ENCODE results near the gene AXIN1. TPM values are rescaled to one million over a fixed set of nuclear protein-coding genes. Genes with fewer than 3 reads are reported as not detected.

Gene AXIN1
- total RNA-seq, 1 experiment from 2014 or later: 32.7 TPM

DNA sequence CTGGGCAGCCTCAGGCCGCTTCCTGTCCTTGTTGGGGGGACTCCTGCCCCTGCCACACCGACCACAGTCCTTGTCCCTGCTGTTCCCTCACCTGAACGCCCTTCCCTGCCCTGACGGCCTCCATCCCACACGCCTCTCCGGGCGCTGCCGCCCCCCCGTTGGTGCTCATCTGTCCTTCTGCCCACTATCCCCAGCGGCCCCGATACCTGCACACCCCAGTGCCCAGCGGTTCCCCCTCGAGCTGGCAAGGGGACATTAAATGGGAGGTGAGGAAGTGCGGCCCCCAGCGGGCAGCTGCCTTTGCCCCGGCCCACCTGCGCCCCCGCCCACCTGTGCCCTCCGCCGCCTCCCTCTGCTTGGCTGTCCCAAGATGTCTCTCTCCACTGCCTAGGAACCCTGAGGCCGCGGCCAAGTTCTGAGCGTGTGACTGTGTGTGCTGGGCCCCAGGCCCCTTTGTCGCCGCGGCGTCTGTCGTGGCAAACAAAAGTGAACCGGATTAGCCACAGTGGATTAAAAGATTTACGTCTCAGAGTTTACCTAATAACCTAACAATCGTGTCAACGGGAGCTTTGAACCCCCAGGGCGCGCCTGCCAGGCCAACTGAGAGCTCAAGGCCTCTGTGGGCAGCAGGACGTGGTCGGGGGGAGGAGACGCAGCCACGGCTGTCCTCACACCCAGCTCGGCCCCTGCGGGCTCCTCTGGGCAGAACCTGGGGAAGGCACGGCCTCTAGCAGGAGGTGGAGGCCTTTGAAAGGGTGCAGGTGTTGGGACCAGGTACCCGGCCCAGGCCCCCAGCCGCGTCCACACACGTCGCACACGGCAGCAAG lies 7.6 kb upstream of the AXIN1 start:
- ChIA-PET CTCF (no interaction called here), POLR2A (ENCODE audit: low non-redundant PET) (no interaction called here)
- TF ChIP-seq, protein P1, sequence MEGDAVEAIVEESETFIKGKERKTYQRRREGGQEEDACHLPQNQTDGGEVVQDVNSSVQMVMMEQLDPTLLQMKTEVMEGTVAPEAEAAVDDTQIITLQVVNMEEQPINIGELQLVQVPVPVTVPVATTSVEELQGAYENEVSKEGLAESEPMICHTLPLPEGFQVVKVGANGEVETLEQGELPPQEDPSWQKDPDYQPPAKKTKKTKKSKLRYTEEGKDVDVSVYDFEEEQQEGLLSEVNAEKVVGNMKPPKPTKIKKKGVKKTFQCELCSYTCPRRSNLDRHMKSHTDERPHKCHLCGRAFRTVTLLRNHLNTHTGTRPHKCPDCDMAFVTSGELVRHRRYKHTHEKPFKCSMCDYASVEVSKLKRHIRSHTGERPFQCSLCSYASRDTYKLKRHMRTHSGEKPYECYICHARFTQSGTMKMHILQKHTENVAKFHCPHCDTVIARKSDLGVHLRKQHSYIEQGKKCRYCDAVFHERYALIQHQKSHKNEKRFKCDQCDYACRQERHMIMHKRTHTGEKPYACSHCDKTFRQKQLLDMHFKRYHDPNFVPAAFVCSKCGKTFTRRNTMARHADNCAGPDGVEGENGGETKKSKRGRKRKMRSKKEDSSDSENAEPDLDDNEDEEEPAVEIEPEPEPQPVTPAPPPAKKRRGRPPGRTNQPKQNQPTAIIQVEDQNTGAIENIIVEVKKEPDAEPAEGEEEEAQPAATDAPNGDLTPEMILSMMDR (conservative IDR thresholded peaks at IDR 0.05; ENCODE audit: low read depth, low read length): no peak
- TF ChIP-seq EZH2 (IDR thresholded peaks at IDR 0.05; ENCODE audit: borderline replicate concordance, low read depth, low read length, poor library complexity, severe bottlenecking): no peak
- Histone ChIP-seq H3K4me3 (ENCODE audit: low read depth, low read length, poor library complexity, severe bottlenecking) (no peak overlapping the region), H3K9me3 (ENCODE audit: low read depth, low read length, poor library complexity, severe bottlenecking) (no peaks in the 10 kb centered on the region), H3K36me3 (ENCODE audit: insufficient read depth, low read length, poor library complexity, severe bottlenecking) (no peaks in the 10 kb centered on the region), H3K4me1 (ENCODE audit: insufficient read depth, low read length, poor library complexity, severe bottlenecking) (no peaks in the 10 kb centered on the region), H3K27ac (ENCODE audit: low read depth, low read length, poor library complexity, severe bottlenecking) (no peak overlapping the region), H3K27me3 (replicated peaks; ENCODE audit: insufficient read depth, low read depth, low read length, poor library complexity) (no peaks in the 10 kb centered on the region)
- intact Hi-C loops (cut with micrococcal nuclease; ENCODE audit: unreplicated experiment): loop anchor here (5.0 kb wide), 1 partner anchor 253 kb away; no protein-coding TSS in a partner anchor
- no TSS peak for BruUV-seq (replicated peaks)
- DNase-seq (ENCODE audit: low spot score): no peak

GRCh38 chr16:359067-359763 lies 6.7 kb upstream of the AXIN1 start:
- ChIA-PET CTCF (no interaction called here), POLR2A (ENCODE audit: low non-redundant PET) (no interaction called here)
- H3K9me3 ChIP-seq (ENCODE audit: low read depth, low read length, poor library complexity, severe bottlenecking): no peaks in the 10 kb centered on the region
- BruUV-seq (replicated peaks): no TSS peak
- H3K4me3 ChIP-seq (ENCODE audit: low read depth, low read length, poor library complexity, severe bottlenecking): no peak overlapping the region
- H3K4me1 ChIP-seq (ENCODE audit: insufficient read depth, low read length, poor library complexity, severe bottlenecking): no peaks in the 10 kb centered on the region
- TF ChIP-seq, protein P1 (conservative IDR thresholded peaks at IDR 0.05; ENCODE audit: low read depth, low read length): no peak
- TF ChIP-seq EZH2 (IDR thresholded peaks at IDR 0.05; ENCODE audit: borderline replicate concordance, low read depth, low read length, poor library complexity, severe bottlenecking): no peak
- intact Hi-C loops (cut with micrococcal nuclease; ENCODE audit: unreplicated experiment): no loop called here
- H3K27me3 ChIP-seq (replicated peaks; ENCODE audit: insufficient read depth, low read depth, low read length, poor library complexity): no peaks in the 10 kb centered on the region
- no peak for DNase-seq (ENCODE audit: low spot score)
- no peak overlapping the region for H3K27ac ChIP-seq (ENCODE audit: low read depth, low read length, poor library complexity, severe bottlenecking)
- H3K36me3 ChIP-seq (ENCODE audit: insufficient read depth, low read length, poor library complexity, severe bottlenecking): no peaks in the 10 kb centered on the region

DNA sequence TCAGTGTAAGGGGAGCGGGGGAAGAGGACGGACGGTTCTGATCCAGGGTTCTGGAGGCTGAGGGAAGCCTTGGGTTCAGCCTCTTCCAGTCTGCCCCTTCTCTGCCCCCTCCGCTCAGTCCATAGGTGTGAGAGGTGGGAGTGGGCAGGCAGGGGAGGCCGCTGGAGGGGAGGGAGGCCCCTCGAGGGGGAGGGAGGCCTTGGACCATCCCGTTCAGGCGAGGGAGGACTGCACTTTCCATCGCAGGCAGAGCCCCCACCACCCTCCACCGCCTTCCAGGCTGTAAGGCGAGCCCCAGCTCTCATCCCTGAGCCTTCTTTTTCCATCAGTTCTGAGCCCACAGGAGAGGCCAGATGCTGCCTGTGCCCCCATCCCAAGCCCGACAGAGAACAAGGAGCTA lies 4.2 kb upstream of the AXIN1 start:
- POLR2A ChIA-PET (ENCODE audit: low non-redundant PET): no interaction called here

More for the DNA sequence above, 4.2 kb upstream of the AXIN1 start:
- intact Hi-C loops (cut with micrococcal nuclease; ENCODE audit: unreplicated experiment): no loop called here
- CTCF ChIA-PET: no interaction called here
- Histone ChIP-seq H3K36me3 (ENCODE audit: insufficient read depth, low read length, poor library complexity, severe bottlenecking) (no peaks in the 10 kb centered on the region), H3K27ac (ENCODE audit: low read depth, low read length, poor library complexity, severe bottlenecking) (no peak overlapping the region), H3K4me3 (ENCODE audit: low read depth, low read length, poor library complexity, severe bottlenecking) (no peak overlapping the region), H3K27me3 (replicated peaks; ENCODE audit: insufficient read depth, low read depth, low read length, poor library complexity) (no peaks in the 10 kb centered on the region), H3K4me1 (ENCODE audit: insufficient read depth, low read length, poor library complexity, severe bottlenecking) (no peaks in the 10 kb centered on the region), H3K9me3 (ENCODE audit: low read depth, low read length, poor library complexity, severe bottlenecking) (no peaks in the 10 kb centered on the region)
- no TSS peak for BruUV-seq (replicated peaks)
- TF ChIP-seq, protein P1 (conservative IDR thresholded peaks at IDR 0.05; ENCODE audit: low read depth, low read length): no peak
- TF ChIP-seq EZH2 (IDR thresholded peaks at IDR 0.05; ENCODE audit: borderline replicate concordance, low read depth, low read length, poor library complexity, severe bottlenecking): no peak
- no peak for DNase-seq (ENCODE audit: low spot score)
